ENCODE measurements around the gene ALX3.
A peak's percentile ranks its signal among the peaks of the same experiment; 100 is the strongest.

Gene ALX3

DNA sequence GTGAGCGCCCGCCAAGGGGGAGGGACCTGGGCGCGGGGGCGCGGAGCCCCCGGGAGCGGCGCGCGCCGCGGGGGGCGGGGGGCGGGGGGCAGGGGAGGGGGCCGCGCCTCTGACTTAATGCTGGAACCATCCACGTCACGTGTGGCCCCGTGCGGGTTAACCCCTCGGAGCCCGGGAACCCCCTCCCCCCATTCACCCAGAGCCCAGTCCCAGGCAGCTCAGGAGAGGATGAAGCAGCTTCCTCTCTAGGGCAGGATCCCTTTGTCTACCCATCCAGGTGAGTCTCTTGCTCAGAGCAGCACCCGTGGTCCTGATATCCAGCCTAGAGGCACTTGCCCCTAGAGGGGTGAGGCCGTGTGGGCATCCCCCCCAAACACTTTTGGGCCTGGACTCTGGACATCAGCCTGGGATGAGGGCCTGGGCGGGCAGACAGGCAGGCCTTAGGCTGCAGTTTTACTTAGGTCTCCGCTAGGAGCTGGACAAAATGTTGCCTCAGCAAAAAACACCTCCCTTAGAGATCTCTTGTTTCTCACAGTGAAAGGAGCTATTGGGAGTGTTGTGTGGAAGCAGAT, at the start of gene ALX3:
ALX3 (minus strand) TSS at position 2 of the 572 bp plus-strand sequence. CDS start 60 bp downstream, outside the sequence.
- peak; percentile 53 for DNase-seq

DNA sequence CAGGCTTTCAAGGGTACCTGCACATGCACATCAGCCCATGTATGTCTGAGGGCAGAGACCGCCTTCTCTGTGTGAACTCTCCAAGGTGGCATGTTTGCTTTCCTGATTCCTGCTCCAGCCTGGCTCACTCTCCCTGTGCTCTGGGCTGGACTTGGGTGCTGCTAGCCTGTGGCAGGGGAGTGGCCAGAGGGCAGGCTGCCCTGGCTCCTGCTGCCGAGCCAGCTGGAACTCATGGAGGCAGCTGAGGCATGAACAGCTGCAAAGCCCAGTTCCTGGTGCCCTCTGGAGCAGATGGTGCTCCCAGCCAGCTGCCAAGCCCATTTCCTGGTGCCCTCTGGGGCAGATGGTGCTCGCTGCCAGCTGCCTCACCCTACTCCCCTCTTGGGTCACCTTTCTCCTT, 49.4 kb upstream of the ALX3 start:
- DNase-seq, result peak; percentile 86

DNA sequence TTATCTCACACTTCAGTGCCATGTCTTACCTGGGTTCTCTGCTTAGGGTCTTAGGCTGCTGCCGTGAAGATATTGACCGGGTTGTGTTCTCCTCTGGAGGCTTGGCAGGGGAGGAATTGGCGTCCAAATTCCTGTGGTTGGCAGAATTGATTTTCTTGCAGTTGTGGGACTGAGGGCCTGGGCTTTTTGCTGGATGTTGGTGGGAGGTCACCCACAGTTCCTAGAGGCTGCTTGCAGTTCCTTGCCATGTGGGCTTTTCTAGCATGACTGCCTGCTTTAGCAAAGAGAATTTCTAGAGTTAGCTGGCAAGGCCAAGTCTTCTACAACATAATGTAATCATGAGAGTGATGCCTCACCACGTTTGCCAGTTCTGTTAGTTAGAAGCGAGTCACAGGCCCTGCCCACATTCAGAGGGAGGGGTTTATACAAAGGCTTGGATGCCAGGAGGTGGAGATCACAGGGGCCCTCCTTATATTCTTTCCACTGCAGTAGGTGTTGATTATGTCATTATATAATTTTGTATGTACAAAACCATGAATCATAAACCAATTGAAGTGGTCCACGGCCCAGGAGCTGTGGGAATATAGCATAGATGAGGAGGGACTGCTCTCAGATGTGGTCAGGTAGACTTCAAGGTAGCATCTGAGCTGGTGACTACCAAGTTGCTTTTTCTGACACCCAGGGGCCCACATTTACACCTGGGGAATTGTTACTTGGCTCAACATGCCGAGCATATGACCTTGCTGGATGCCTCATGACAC, 48.3 kb upstream of the ALX3 start:
- DNase-seq, result peak; percentile 31

DNA sequence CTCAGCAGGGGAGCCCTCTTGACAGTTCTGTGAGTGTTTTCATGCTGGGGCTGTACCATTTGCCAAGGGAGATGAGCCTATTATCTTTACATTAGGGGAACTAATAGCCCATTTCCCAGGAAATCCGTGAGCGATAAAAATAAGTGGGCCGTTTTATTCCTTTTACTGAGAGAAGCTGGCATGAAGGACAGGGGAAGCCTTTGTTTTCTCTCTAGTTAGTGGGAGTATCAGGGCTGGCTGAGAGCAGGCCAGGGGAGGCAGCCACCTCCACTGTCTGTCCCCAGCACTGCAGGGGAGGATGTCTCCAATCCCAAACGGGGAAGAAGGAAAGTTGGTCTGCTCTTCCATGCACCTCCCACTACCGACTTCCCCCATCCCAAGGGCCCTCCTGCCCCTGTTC, 44.3 kb upstream of the ALX3 start:
- no peak for DNase-seq

DNA sequence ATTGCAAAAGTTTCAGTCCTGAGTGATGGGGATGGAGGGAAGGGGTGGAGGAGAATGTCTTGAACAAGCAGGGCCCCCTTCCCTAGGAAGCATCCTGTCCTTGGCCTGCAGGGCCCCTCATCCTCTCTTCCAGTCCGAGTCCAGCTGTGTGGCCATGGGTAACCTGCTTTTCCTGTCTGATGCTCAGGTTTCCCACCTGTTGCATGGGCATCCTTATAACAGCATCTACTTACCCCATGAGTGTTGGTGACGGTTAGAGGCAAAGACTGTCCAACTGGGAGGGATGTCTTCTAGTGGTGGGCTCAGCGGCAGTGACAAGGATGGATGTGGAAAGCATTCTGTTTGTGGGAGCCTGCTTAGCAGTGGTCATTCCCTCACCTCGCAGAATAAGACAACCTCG, 43.7 kb upstream of the ALX3 start:
- DNase-seq, result no peak

DNA sequence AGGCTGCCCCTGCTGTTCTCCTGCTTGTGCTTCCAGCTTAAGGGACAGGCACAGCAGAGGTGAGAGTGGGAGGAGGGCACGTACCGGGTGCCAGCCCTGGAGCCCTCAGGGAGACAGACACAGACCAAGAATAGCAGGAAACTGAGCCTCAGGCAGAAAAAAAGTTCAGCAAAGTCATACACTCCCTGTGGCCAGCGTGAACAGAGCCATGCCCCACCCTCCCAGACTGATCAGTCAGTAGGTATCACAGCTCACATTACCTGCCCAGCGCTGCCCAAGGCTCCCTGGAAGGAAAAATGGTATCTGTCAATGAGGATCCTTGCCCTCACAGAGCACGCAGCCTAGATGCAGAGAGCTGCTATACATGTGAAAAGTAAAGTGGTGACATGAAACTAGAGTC, 43.1 kb upstream of the ALX3 start:
- DNase-seq, result no peak

DNA sequence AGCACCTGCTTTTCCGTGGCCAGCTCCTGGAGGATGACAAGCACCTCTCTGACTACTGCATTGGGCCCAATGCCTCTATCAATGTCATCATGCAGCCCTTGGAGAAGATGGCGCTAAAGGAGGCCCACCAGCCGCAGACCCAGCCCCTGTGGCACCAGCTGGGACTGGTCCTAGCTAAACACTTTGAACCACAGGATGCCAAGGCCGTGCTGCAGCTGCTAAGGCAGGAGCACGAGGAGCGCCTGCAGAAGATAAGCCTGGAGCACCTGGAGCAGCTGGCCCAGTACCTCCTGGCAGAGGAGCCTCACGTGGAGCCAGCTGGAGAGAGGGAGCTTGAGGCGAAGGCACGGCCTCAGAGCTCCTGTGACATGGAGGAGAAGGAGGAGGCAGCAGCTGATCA, 42.2 kb upstream of the ALX3 start:
- peak; percentile 14 for DNase-seq

DNA sequence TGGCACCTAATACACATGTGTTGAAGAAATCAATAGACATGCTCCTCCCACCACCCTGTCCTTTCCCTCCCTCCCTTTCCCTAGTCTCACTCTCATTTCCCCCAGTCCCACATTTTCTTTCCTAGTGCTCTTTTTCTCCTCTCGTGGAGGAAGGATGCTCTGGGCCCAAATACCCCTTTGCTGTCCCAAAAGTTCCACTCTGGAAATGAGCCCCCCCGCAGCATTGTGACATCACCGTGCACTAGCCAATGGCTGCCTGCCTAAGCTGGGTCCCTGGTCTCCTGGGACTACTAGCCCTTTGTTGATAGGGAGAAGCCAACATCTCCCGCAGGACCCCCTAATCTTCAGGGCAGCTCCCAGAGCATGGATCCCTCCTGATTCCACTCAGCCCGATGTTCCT, 41.7 kb upstream of the ALX3 start, which contains the start of gene UBL4B:
UBL4B (plus strand) TSS at position 301 of the 400 bp plus-strand sequence; CDS start at position 393, 92 bp downstream.
- DNase-seq, result no peak

DNA sequence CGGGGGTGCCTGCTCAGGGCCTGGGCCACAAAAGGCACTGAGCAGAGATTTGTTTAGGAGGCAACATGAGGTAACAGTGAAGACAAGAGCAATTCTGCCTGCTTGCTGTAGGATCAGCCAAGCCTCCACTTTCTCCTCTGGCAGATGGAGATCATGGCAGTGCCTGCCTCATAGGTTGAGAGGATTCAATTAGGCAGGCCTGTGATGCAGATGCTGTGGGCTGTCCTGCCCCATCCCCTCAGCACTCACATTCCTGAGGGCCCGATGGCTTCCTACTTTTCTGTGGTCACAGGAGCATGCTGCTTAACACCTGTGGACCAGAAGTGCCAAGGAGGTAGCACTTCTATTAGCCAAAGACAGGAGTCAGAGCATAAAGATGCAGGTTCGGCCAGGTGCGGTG, 40.6 kb upstream of the ALX3 start:
- no peak for DNase-seq

DNA sequence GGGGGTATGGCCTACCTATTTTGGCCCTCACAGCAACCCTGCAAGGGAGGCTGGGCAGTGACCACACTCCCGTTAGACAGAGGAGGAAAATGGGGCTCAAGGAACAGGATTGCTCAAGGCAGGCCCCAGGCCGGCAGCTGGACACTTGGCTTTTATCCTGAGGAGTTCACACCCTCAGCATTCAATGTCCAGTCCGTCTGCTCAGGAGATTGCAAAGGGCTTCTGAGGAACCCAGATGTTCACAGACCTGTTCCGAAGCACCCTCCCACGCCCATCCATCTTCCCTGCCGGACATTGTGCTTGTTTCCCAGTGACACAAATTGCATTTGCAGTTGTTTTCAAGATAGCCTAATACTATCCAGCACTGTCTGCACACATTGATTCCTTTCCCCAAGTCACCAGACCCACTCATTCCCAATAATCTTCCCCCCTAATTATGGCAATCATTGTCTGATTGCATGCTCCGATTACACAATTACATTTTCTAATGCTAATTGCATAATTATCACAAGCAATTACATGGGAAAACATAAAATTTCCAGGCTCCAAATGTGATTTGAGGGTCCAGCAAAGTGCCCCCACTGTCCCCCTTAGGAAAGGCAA, 37.5 kb upstream of the ALX3 start:
- DNase-seq, result peak; percentile 51

DNA sequence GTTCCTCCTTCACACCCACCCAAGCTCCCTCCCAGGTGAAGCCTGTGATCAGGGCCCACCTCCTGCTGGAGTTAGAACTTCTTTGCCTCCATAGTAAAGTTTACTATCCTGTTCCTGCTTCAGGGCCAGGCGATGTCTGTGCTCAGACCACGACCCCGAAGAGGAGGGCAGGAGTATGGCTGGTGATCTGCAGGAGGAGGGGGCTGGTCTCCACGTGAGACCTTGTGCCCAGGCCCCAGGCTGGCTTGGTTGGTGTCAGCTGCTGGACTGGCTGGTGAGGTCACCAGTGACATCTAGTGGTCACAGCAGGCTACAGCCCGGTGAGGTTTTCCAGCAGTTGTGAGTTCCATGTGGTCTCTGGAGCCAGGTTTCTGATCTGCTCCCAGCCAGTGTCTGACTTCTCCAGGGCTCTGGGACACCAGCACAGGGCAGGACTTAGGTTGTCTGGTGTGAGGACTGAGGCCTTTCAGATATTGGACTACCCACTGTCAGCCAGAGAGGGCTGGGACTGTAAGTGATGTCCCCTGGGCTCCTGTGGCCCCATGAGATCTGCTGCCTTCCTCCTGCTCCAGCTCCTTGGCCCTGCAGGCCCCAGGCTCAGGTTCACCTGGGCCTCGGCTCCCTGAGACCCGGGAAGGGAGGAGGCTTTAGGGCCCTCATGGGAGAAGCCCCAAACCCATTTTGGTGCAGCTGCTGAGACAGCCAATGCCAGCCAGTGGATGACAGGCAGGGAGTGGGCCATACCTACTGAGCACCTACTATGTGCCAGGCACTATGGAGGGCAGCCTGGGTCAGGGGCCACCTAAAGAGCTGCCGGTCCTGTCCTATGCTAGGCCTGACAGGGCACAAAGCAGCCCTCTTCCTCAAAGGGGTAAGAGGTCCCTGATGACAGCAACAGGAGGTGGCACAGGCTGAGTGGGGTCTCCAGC, 35.8 kb upstream of the ALX3 start:
- peak; percentile 65 for DNase-seq

DNA sequence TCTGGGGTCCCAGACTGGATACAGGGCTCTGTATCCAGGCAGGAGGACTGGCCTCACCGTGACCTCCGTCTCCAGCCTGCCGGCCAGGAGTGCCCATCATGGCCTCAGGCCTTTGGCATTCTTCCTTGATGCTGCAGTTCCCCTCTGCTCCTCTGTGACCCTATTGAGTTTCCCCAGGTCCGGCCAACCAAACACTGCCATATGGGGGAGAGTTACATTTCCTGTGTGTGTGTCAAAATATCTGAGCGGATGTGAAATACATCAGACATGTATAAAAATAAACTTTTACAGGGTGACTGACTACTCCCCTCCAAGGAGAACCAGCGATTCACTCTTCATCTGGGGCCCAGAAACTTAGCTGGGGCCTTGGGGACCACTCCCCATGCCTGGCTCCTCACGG, 31.6 kb upstream of the ALX3 start:
- DNase-seq, result no peak

DNA sequence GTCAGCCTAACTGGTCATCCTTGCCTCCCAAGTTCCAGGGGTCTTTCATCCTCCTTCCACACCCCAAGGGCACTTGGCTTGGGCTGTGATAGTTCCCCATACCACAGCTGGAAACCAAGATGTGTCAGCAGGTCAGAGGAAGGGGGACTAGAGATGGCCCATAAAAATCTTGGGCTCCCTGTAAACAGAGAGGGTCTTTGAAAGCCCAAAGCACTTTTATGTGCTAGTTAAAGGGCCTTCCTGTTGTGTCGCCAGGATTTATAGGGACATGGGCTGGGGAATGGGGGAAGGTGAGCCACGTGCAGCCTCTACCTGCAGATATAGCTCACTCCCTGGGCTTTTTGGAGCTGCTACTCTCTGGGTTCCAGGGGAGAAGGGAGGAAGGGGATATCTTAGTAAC, 29.9 kb upstream of the ALX3 start:
- DNase-seq, result no peak

DNA sequence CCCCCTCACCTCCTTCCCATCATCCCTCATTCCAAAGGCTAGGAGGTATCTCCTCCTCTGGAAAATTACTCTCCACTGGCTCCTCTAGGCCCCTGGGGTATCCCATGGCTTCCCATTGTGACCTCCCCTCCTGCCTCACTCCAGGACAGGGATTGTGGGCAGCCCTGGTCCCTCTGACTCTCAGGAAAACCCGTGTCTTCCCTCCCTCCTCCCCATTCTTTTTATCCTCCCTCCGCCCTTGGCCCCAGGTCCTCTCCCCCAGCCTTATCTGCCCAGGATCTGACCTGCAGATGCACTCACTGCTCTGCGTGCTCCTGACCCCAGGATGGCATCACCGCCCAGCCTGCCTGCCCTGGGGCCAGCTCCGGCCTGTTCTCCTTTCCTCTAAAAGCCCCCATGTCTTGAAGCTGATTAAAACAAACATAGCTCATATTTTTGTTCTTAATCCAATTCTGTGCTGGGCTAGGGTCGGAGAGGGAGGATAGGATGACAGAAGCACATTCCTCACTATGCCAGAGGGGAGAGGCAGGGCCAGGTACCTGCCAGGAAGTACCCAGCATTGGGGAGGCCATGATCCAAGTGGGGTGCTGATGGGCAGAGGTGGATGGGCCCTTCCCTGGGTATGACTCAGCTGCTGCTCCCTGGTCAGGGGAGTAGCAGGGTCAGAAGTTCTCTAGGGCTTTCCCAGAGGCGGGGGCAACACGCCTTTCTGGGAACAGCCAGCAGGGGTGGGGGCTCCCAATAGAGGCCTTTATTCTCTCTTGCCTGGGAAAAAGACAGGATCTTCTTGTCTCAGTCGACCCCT, 28.0 kb upstream of the ALX3 start:
- DNase-seq, result no peak

DNA sequence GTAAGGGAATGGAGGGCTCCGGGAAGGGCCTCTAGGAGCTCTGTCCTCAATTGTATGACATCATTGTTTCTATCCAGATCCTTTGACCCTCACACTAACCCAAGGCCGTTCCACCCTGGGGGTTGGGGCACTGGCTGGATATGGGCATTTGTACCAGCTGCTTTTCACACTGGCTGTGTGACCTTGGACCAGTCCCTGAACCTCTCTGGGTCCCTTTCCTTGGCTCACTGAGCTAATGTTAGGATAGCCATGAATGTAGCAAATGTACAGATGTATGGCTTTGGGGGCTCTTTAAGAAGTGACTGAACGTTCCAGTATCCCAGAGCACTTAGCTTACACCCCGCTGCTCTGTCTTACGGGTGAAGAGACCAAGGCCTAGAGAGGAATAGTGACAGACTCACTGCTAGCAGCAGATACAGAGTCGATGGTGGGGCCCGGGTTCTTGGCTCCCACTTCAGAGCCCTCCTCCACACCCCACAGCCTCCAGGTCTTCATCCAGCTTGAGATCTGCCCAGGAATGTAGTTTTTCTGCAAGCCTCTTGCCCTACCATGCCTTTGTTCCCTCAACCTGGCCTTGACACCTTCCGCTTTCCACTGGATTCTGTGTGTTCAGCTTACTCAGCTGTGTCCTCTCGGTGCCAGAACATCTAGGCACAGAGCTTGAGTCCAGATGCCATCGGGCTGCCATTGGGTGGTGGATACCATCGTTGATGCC, 27.2 kb upstream of the ALX3 start:
- no peak for DNase-seq

DNA sequence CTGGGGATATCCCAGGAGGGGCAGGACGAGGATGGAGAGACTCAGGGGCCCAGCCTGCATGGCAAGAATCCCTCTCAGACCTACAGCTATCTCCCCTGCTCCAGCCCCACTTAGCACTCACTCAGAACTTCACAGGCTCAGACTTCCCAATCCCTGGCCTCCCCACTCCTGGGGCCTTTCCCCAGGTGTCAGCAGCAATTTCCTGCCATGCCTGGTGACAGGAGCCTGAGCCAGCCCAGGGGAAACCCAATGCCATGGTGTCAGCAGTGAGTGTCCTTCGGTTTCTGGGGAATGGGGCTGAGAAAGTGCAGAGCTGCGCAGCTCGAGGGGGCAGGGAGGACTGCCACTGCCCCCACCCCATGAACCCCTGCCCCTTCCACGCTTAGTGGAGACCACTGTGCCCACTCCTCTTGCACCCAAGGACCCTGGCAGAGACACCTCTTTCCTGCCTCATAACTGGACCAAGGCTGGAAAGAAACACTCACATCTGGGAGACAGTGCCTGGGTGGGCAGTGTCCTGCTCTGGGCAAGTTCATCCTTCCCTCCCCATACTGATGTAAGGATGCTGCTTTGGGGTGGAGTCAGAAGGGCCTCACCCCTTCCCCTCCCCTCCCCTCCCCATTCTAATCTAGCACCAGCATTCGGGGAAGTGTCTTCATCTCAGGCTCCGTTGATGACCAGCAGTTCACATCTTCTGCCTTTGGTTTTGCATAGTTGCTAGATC, 24.6 kb upstream of the ALX3 start:
- DNase-seq, result no peak

DNA sequence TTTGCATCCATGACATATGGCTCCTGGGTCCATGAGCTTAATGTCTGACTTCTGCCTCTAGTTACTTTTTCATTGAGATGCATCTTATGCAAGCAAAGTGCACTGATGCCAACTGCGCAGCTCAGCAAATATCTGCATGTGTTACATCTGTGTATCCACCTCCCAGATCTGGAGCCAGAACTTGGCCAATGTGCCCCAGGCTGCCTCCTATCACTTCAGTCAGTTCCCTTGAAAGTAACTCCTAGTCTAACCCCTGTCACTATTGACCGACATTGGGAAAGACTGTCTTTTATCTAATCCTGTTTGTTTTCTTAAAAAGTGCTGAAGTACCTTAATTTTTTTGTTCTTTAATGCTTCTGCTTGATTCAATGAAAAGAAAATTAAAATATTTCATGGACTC, 22.5 kb upstream of the ALX3 start:
- no peak for DNase-seq

DNA sequence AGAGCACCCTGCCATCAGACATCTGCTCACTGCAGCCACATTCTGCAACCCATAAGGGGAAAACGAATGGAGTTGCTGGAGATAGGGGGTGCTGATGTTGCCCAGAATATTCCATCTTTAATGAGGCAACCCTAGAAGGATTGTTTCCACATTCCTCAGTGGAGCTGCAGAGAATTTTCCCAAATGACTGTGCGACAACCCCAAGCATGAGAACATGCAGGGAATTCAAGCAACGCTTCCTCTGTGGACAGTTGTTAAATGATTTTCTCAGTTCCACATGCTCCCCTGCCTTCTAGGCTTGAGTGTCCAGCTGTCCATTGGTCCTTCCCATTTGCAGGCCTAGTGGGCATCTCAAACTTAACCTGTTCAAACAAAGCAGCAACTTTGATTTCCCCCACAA, 21.3 kb upstream of the ALX3 start:
- no peak for DNase-seq

DNA sequence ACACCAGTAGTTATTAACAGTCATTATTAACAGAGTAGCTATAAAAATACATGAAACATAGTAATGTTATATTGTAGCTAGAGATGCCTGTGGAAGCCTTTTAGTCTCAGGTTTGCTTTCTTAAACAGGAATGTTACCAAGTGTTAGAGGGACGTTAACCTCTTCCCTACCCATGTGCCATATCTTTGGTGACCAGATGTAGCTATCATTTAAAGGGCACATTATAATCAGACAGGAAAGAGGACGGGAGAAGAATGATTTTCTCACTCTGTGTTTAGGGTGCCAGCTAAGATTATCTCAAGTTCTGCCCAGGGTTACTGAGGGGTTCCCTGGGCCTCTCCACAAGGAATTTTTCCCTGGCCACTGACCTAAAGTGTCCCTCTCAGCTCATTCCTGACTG, 20.9 kb upstream of the ALX3 start:
- DNase-seq, result no peak

DNA sequence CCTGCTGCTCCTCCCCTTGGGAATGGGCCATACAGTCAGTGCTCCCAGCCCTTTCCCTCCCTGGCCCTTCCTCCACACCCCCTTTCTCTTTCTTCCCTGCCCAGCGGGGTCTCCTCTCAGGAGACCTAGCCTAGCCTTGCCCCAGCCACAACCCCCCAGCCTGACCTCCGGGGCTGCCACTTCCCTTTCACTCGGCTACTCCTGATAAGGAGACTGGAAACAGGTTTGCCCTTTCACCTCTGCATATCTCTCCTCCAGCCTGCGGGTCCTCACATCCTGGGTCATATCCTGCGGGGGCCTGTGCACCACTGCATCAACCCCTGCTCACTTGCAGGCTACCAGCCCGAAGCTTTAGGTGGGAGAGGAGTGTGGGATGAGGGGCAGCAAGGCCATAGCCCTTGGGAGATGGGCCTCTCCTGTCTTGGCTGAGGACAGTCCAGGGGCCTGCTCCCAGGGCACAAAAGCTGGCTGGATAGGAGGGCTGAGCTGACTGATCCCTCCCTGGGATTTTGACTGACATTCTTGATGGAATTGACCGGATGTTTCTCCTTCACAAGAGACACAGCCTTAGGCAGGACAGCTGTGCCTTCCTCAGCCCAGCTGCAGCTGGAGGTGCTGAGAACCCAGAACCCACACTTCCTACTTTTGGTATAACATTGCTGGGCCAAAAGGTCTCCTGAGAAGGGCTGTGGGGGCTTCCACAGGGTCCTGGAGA, 19.2 kb upstream of the ALX3 start:
- DNase-seq, result no peak

All from NCI-H69 (cell line).